Testis (tissue), 2 donors: ENCODE data around the gene SLC22A23.

Experiments
- CTCF ChIP-seq, 3 experiments: fragments of 450-650 bp in 2 of 3; fragments of 200-600 bp in 1 of 3; sonication (generic) in 1 of 3; IDR thresholded peaks; one replicate each; pipeline ENCODE4 v1.5.1; 2016 to 2019; ENCODE audit warnings: antibody characterized with exemption in 3 of 3, mild to moderate bottlenecking in 2 of 3, moderate library complexity in 1 of 3
- POLR2A ChIP-seq: fragments of 450-650 bp; IDR thresholded peaks from one replicate; pipeline ENCODE4 v1.6.1; 2017; ENCODE audit warnings: antibody characterized with exemption, mild to moderate bottlenecking, moderate library complexity

GRCh38 chr6:3304500-3305215 is 152.2 kb downstream of the SLC22A23 start:
- TF ChIP-seq CTCF (IDR thresholded peaks at IDR 0.05), result no peak
- no peak for TF ChIP-seq POLR2A
